Measurements from ENCODE around the gene TSHZ2. TPM values are rescaled to one million over a fixed set of nuclear protein-coding genes. Genes with fewer than 3 reads are reported as not detected.

The TSHZ2 gene
- total and polyA plus RNA-seq, 9 of the 15 experiments (the other 6 are each of a cell fraction or from before 2014, with no cell fraction given), result 0.03 to 0.20 (median 0.05) TPM; not detected in 4

GRCh38 chr20:53253668-53254067, 281.5 kb downstream of the TSHZ2 start (continued):
- TF ChIP-seq MGA (IDR thresholded peaks at IDR 0.05) (peak; percentile 49), KDM1A (IDR thresholded peaks at IDR 0.05) (no peak), CTCFL (IDR thresholded peaks at IDR 0.05; ENCODE audit: borderline replicate concordance, insufficient read depth, low read depth, low read length, poor library complexity, severe bottlenecking) (no peak), ZNF589 (CRISPR knock-in tag; IDR thresholded peaks at IDR 0.05; ENCODE audit: low read depth) (no peak), RFX5 (IDR thresholded peaks at IDR 0.05; ENCODE audit: low read depth, low read length) (no peak), POLR3G (IDR thresholded peaks at IDR 0.05; ENCODE audit: extremely low read depth, insufficient read length, insufficient replicate concordance) (no peak), E2F6 (IDR thresholded peaks at IDR 0.05; ENCODE audit: borderline replicate concordance in 1 of 2, extremely low read depth in 1 of 2, insufficient read depth in 1 of 2, insufficient read length in 1 of 2, low read depth in 1 of 2, low read length in 1 of 2, poor library complexity in 1 of 2, severe bottlenecking in 1 of 2) (peak in 1 of 2 experiments; percentile 7), STAT5B (CRISPR knock-in tag; IDR thresholded peaks at IDR 0.05) (no peak), ZBTB12 (CRISPR knock-in tag; IDR thresholded peaks at IDR 0.05) (peak; percentile 35; the same call in 1 of the 2 replicates), RFX7 (CRISPR knock-in tag; IDR thresholded peaks at IDR 0.05) (no peak)
